ENCODE data around the gene LRRC71. TPM values are rescaled to one million over a fixed set of nuclear protein-coding genes. Genes with fewer than 3 reads are reported as not detected.

LRRC71 gene
- total RNA-seq, 1 donor from 2014 or later, result not detected

GRCh38 chr1:156959414-156959813 is 39.0 kb downstream of the LRRC71 start:
- TF ChIP-seq CTCF (IDR thresholded peaks at IDR 0.05; ENCODE audit: insufficient read depth, low read length, severe bottlenecking), result no peak
- Histone ChIP-seq H3K27me3 (ENCODE audit: control insufficient read depth, insufficient read depth, low read length) (no peaks in the 10 kb centered on the region), H3K4me3 (ENCODE audit: low read depth, low read length) (no peak overlapping the region), H3K36me3 (ENCODE audit: control insufficient read depth, insufficient read depth, low read length) (peaks cover 32% of the 10 kb centered on the region)
- no peak for FAIRE-seq
- no peak for DNase-seq (ENCODE audit: low read depth)

- DNase-seq (ENCODE audit: low read depth), result no peak
- FAIRE-seq, result no peak
- no peak for TF ChIP-seq CTCF (IDR thresholded peaks at IDR 0.05; ENCODE audit: insufficient read depth, low read length, severe bottlenecking)
- Histone ChIP-seq H3K36me3 (ENCODE audit: control insufficient read depth, insufficient read depth, low read length) (peaks cover 32% of the 10 kb centered on the region), H3K27me3 (ENCODE audit: control insufficient read depth, insufficient read depth, low read length) (no peaks in the 10 kb centered on the region), H3K4me3 (ENCODE audit: low read depth, low read length) (no peak overlapping the region)
Measured at GRCh38 chr1:156959925-156960324, 39.5 kb downstream of the LRRC71 start.

- H3K27me3 ChIP-seq (ENCODE audit: control insufficient read depth, insufficient read depth, low read length), result no peaks in the 10 kb centered on the region
- no peak overlapping the region for H3K4me3 ChIP-seq (ENCODE audit: low read depth, low read length)
- H3K36me3 ChIP-seq (ENCODE audit: control insufficient read depth, insufficient read depth, low read length), result peaks cover 23% of the 10 kb centered on the region
- DNase-seq (ENCODE audit: low read depth) (no peak), FAIRE-seq (no peak)
- TF ChIP-seq CTCF (IDR thresholded peaks at IDR 0.05; ENCODE audit: insufficient read depth, low read length, severe bottlenecking), result no peak
Measured at GRCh38 chr1:156961709-156962108, 41.3 kb downstream of the LRRC71 start.

GRCh38 chr1:156963621-156964020 is 43.2 kb downstream of the LRRC71 start:
- DNase-seq (ENCODE audit: low read depth), result no peak
- Histone ChIP-seq H3K36me3 (ENCODE audit: control insufficient read depth, insufficient read depth, low read length) (peaks cover 21% of the 10 kb centered on the region), H3K27me3 (ENCODE audit: control insufficient read depth, insufficient read depth, low read length) (no peaks in the 10 kb centered on the region), H3K4me3 (ENCODE audit: low read depth, low read length) (no peak overlapping the region)
- FAIRE-seq, result no peak
- TF ChIP-seq CTCF (IDR thresholded peaks at IDR 0.05; ENCODE audit: insufficient read depth, low read length, severe bottlenecking), result no peak

- no peak for DNase-seq (ENCODE audit: low read depth)
- Histone ChIP-seq H3K36me3 (ENCODE audit: control insufficient read depth, insufficient read depth, low read length) (peaks cover 19% of the 10 kb centered on the region), H3K4me3 (ENCODE audit: low read depth, low read length) (no peak overlapping the region), H3K27me3 (ENCODE audit: control insufficient read depth, insufficient read depth, low read length) (no peaks in the 10 kb centered on the region)
- FAIRE-seq, result no peak
- no peak for TF ChIP-seq CTCF (IDR thresholded peaks at IDR 0.05; ENCODE audit: insufficient read depth, low read length, severe bottlenecking)
Measured at GRCh38 chr1:156964441-156964840, 44.0 kb downstream of the LRRC71 start.

GRCh38 chr1:156969496-156969895 is 49.1 kb downstream of the LRRC71 start:
- no peak for FAIRE-seq
- Histone ChIP-seq H3K27me3 (ENCODE audit: control insufficient read depth, insufficient read depth, low read length) (no peaks in the 10 kb centered on the region), H3K4me3 (ENCODE audit: low read depth, low read length) (no peak overlapping the region), H3K36me3 (ENCODE audit: control insufficient read depth, insufficient read depth, low read length) (peaks cover 6% of the 10 kb centered on the region)
- no peak for TF ChIP-seq CTCF (IDR thresholded peaks at IDR 0.05; ENCODE audit: insufficient read depth, low read length, severe bottlenecking)
- DNase-seq (ENCODE audit: low read depth), result no peak
